ENCODE data around the gene AURKB. TPM values are rescaled to one million over a fixed set of nuclear protein-coding genes. Genes with fewer than 3 reads are reported as not detected.

AURKB gene
- total and polyA plus RNA-seq, 10 of the 15 experiments (the other 5 are each of a cell fraction or from before 2014, with no cell fraction given), result 52.7 to 209 (median 128) TPM

- no peak for TF ChIP-seq PAX8 (IDR thresholded peaks at IDR 0.05)
- no peak for TF ChIP-seq NBN (IDR thresholded peaks at IDR 0.05)
- TF ChIP-seq JUND (IDR thresholded peaks at IDR 0.05; ENCODE audit: low read depth, low read length), result no peak
- TF ChIP-seq ASH2L (IDR thresholded peaks at IDR 0.05; ENCODE audit: borderline replicate concordance, low read depth), result no peak
- no peak for TF ChIP-seq MEF2A (IDR thresholded peaks at IDR 0.05; ENCODE audit: insufficient read depth, low read depth, low read length)
- TF ChIP-seq SMAD5 (IDR thresholded peaks at IDR 0.05; ENCODE audit: low read depth), result no peak
- TF ChIP-seq ESRRA (IDR thresholded peaks at IDR 0.05; ENCODE audit: low read length), result no peak
- no peak; the same call in 1 of the 2 replicates for TF ChIP-seq DPF2 (IDR thresholded peaks at IDR 0.05)
- no peak for TF ChIP-seq CTCF (IDR thresholded peaks at IDR 0.05 in 2 of 3, conservative IDR thresholded peaks at IDR 0.05 in 1 of 3; ENCODE audit: control insufficient read depth in 2 of 3, extremely low read depth in 1 of 3, insufficient read depth in 1 of 3, low read depth in 3 of 3, low read length in 3 of 3)
- TF ChIP-seq NKRF (conservative IDR thresholded peaks at IDR 0.05), result no peak; the same call in 1 of the 2 replicates
- no peak for TF ChIP-seq ZNF274 (IDR thresholded peaks at IDR 0.05; ENCODE audit: insufficient read depth, insufficient read length)
- TF ChIP-seq HDGF (IDR thresholded peaks at IDR 0.05), result no peak
- TF ChIP-seq SIN3A (IDR thresholded peaks at IDR 0.05; ENCODE audit: low read depth, low read length), result no peak
- no peak for TF ChIP-seq BCL3 (IDR thresholded peaks at IDR 0.05; ENCODE audit: borderline replicate concordance, insufficient read depth, low read depth, low read length, poor library complexity, severe bottlenecking)
- no peak for TF ChIP-seq MYC (IDR thresholded peaks at IDR 0.05; ENCODE audit: insufficient read depth, insufficient read length, insufficient replicate concordance, low read length, severe bottlenecking)
- TF ChIP-seq STAT1 (conservative IDR thresholded peaks at IDR 0.05), result no peak
- no peak for TF ChIP-seq EP300 (IDR thresholded peaks at IDR 0.05; ENCODE audit: borderline replicate concordance in 1 of 2, control insufficient read depth in 1 of 2, low read depth in 2 of 2, low read length in 2 of 2)
- no peak for TF ChIP-seq BACH1 (IDR thresholded peaks at IDR 0.05; ENCODE audit: borderline replicate concordance)
- no peak for TF ChIP-seq EZH2 (IDR thresholded peaks at IDR 0.05; ENCODE audit: borderline replicate concordance, control insufficient read depth, low read depth, low read length)
- no peak for TF ChIP-seq IRF5 (IDR thresholded peaks at IDR 0.05; ENCODE audit: borderline replicate concordance)
- no peak for TF ChIP-seq IKZF2 (IDR thresholded peaks at IDR 0.05)
- no peak for TF ChIP-seq NRF1 (conservative IDR thresholded peaks at IDR 0.05; ENCODE audit: low read depth, low read length)
Observed at GRCh38 chr17:8185582-8186445, 24.6 kb downstream of the AURKB start (continued).

Data from GM12878 (cell line).